Measurements from ENCODE around the gene IL3.

DNA sequence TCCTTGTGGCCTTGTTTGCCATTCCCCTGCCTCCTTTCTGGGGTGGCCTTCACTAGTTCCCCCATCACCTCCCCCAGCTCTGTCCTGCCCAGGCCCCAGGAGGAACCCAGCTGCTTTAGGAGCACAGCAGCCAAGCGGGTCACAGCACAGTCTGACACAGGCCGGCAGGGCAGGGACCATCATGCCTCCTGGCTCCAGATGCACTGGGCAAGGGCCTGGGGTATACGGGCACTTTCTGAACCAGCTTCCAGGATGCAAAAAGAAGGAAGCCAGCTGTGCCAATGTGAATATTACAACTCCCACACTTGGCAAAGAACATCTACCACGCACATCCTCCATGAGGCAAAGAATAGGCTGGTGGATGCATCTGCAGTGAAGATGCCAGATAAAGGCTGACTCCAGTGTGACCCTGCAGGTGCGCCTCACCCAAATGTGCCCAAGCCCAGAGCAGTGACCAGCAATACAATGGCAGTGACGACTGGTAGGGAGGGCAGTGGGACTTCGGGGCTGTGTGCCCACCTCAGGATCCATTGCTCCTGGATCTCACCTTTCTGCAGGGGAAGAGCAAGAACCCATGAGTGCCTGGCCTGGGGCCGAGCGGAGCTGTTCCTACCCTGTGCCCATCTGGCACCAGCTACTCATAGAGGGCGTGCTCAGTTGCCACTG, 6.3 kb upstream of the IL3 start:
- TF ChIP-seq, protein P1, sequence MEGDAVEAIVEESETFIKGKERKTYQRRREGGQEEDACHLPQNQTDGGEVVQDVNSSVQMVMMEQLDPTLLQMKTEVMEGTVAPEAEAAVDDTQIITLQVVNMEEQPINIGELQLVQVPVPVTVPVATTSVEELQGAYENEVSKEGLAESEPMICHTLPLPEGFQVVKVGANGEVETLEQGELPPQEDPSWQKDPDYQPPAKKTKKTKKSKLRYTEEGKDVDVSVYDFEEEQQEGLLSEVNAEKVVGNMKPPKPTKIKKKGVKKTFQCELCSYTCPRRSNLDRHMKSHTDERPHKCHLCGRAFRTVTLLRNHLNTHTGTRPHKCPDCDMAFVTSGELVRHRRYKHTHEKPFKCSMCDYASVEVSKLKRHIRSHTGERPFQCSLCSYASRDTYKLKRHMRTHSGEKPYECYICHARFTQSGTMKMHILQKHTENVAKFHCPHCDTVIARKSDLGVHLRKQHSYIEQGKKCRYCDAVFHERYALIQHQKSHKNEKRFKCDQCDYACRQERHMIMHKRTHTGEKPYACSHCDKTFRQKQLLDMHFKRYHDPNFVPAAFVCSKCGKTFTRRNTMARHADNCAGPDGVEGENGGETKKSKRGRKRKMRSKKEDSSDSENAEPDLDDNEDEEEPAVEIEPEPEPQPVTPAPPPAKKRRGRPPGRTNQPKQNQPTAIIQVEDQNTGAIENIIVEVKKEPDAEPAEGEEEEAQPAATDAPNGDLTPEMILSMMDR (IDR thresholded peaks at IDR 0.05): no peak
- TF ChIP-seq POLR2A (IDR thresholded peaks at IDR 0.05): no peak

Measured in thyroid gland (tissue), 4 donors.